Kidney tubule cell (primary cell): ENCODE results near the gene AKR1D1.
"Not testable (repeated sequence)": the region's sequence is repeated elsewhere in the genome, so short reads cannot be mapped to it uniquely, and the experiment has no call there.

Experiments
- DNase-seq: peaks from one replicate; pipeline ENCODE4 v3.0.0-alpha.2; 2018; ENCODE audit warnings: low spot score

AKR1D1 gene

GRCh38 chr7:138076196-138076595 lies at the start of gene AKR1D1:
Gene AKR1D1 (plus strand): TSS chr7:138076459. CDS start chr7:138076519, 60 bp downstream.
- no peak for DNase-seq

GRCh38 chr7:138027100-138027499 lies 49.2 kb upstream of the AKR1D1 start:
- no peak for DNase-seq

- no peak for DNase-seq
Measured at GRCh38 chr7:138029126-138029525, 47.1 kb upstream of the AKR1D1 start.

- peak; percentile 47 for DNase-seq
Measured at GRCh38 chr7:138029941-138030340, 46.3 kb upstream of the AKR1D1 start.

GRCh38 chr7:138030679-138031351 lies 45.4 kb upstream of the AKR1D1 start:
- peak; percentile 63 for DNase-seq

- DNase-seq = peak; percentile 72
Measured at GRCh38 chr7:138032186-138032585, 44.1 kb upstream of the AKR1D1 start.

GRCh38 chr7:138032770-138033169 lies 43.5 kb upstream of the AKR1D1 start:
- peak; percentile 43 for DNase-seq

- DNase-seq = peak; percentile 49
Measured at GRCh38 chr7:138033241-138033640, 43.0 kb upstream of the AKR1D1 start.

GRCh38 chr7:138036135-138036534 lies 40.1 kb upstream of the AKR1D1 start:
- no peak for DNase-seq

GRCh38 chr7:138040063-138040462 lies 36.2 kb upstream of the AKR1D1 start:
- DNase-seq = not testable (repeated sequence)

- DNase-seq = no peak
Measured at GRCh38 chr7:138044897-138045296, 31.4 kb upstream of the AKR1D1 start.

GRCh38 chr7:138047907-138048306 lies 28.4 kb upstream of the AKR1D1 start:
- no peak for DNase-seq

- DNase-seq = no peak
Measured at GRCh38 chr7:138049505-138050116, 26.6 kb upstream of the AKR1D1 start.

GRCh38 chr7:138051712-138052247 lies 24.5 kb upstream of the AKR1D1 start:
- DNase-seq = not testable (repeated sequence)

GRCh38 chr7:138052696-138053095 lies 23.6 kb upstream of the AKR1D1 start:
- no peak for DNase-seq

GRCh38 chr7:138055698-138056097 lies 20.6 kb upstream of the AKR1D1 start:
- not testable (repeated sequence) for DNase-seq

- no peak for DNase-seq
Measured at GRCh38 chr7:138063400-138063799, 12.9 kb upstream of the AKR1D1 start.

- DNase-seq = peak; percentile 64
Measured at GRCh38 chr7:138064856-138065357, 11.4 kb upstream of the AKR1D1 start.

GRCh38 chr7:138065827-138066226 lies 10.4 kb upstream of the AKR1D1 start:
- no peak for DNase-seq

GRCh38 chr7:138066954-138067394 lies 9.3 kb upstream of the AKR1D1 start:
- DNase-seq = peak; percentile 73

GRCh38 chr7:138067774-138068173 lies 8.5 kb upstream of the AKR1D1 start:
- peak; percentile 47 for DNase-seq

- no peak for DNase-seq
Measured at GRCh38 chr7:138070908-138071307, 5.4 kb upstream of the AKR1D1 start.

GRCh38 chr7:138072726-138073125 lies 3.5 kb upstream of the AKR1D1 start:
- peak; percentile 57 for DNase-seq
